NCI-H146 (cell line): Measurements from ENCODE around the gene IL32.

Experiments
- DNase-seq: peaks from one replicate; lab custom pipeline; 2025; lab: John Stamatoyannopoulos, UW

The IL32 gene

GRCh38 chr16:3065069-3065741 is at the start of gene IL32:
Gene IL32 (plus strand): TSS chr16:3065640. CDS start chr16:3065812, 172 bp downstream.
- no peak for DNase-seq

GRCh38 chr16:3015865-3016521 is 49.4 kb upstream of the IL32 start:
- DNase-seq: no peak

GRCh38 chr16:3017344-3017743 is 48.1 kb upstream of the IL32 start:
- no peak for DNase-seq

GRCh38 chr16:3017794-3018506 is 47.5 kb upstream of the IL32 start, which contains the start of gene CLDN6:
Gene CLDN6 (minus strand): TSS chr16:3018183. CDS start chr16:3016021, 2,162 bp downstream.
- no peak for DNase-seq

GRCh38 chr16:3019594-3020246 is 45.7 kb upstream of the IL32 start:
- DNase-seq: no peak

GRCh38 chr16:3020247-3020603 is 45.2 kb upstream of the IL32 start, which contains the start of gene TNFRSF12A:
Gene TNFRSF12A (plus strand): TSS chr16:3020368. CDS start chr16:3020398, 30 bp downstream.
- DNase-seq: peak; percentile 74

GRCh38 chr16:3020604-3021448 is 44.6 kb upstream of the IL32 start:
- no peak for DNase-seq

GRCh38 chr16:3021449-3022207 is 43.8 kb upstream of the IL32 start:
- peak; percentile 65 for DNase-seq

- DNase-seq: no peak
Measured at GRCh38 chr16:3022208-3022683, 43.2 kb upstream of the IL32 start.

GRCh38 chr16:3022684-3023414 is 42.6 kb upstream of the IL32 start:
- DNase-seq: no peak

- no peak for DNase-seq
Measured at GRCh38 chr16:3023415-3023668, 42.1 kb upstream of the IL32 start.

- DNase-seq: peak; percentile 98
Measured at GRCh38 chr16:3023669-3024478, 41.6 kb upstream of the IL32 start, which contains the start of the genes HCFC1R1 and THOC6. Gene HCFC1R1 (minus strand): TSS chr16:3023942. CDS start chr16:3023941, 1 bp downstream. Gene THOC6 (plus strand): TSS chr16:3024035. CDS start chr16:3024327, 292 bp downstream.

GRCh38 chr16:3025032-3026002 is 40.1 kb upstream of the IL32 start:
- no peak for DNase-seq

GRCh38 chr16:3026003-3026378 is 39.4 kb upstream of the IL32 start:
- DNase-seq: no peak

GRCh38 chr16:3026609-3027488 is 38.6 kb upstream of the IL32 start:
- no peak for DNase-seq

GRCh38 chr16:3027489-3027795 is 38.0 kb upstream of the IL32 start:
- DNase-seq: no peak
